ENCODE measurements around the gene YIPF3.

Gene YIPF3

DNA sequence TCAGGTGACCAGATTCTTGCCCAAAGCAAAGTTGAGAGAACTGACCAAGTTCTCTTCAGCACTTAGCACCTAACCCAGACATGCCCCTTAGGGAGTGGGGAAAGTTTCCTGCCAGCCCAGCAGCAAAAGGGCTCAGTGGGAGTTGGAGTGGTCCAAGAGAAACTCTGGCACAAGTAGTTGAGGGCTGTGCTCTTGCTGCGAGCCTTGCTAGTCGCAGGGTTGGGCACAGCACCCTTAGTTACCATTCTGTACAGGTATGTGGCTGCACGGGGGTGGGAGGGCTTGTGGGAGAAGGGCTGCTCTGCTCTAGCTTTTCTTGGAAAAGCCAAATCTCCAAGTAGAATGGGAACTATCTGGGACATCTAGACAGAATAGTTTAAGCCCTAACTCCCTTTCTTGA, 6.6 kb upstream of the YIPF3 start:
- Histone ChIP-seq H3K4me1 (ENCODE audit: insufficient read depth, low read length) (peaks cover 5% of the 10 kb centered on the region), H3K9ac (ENCODE audit: low read length) (no peak overlapping the region), H3K4me3 (ENCODE audit: low read depth in 1 of 2, low read length in 2 of 2) (no peak overlapping the region), H3K27ac (ENCODE audit: low read depth, low read length) (no peak overlapping the region), H3K36me3 (ENCODE audit: insufficient read depth, low read length) (peaks cover 88% of the 10 kb centered on the region), H3K27me3 (ENCODE audit: control insufficient read depth in 1 of 2, insufficient read depth in 2 of 2, low read length in 2 of 2) (no peaks in the 10 kb centered on the region), H3K9me3 (ENCODE audit: low read length) (no peaks in the 10 kb centered on the region)

GRCh38 chr6:43522547-43523261, 6.0 kb upstream of the YIPF3 start:
- H3K27me3 ChIP-seq (ENCODE audit: control insufficient read depth in 1 of 2, insufficient read depth in 2 of 2, low read length in 2 of 2): no peaks in the 10 kb centered on the region
- no peak overlapping the region for H3K27ac ChIP-seq (ENCODE audit: low read depth, low read length)
- no peak overlapping the region for H3K4me3 ChIP-seq (ENCODE audit: low read depth in 1 of 2, low read length in 2 of 2)
- H3K4me1 ChIP-seq (ENCODE audit: insufficient read depth, low read length): peaks cover 11% of the 10 kb centered on the region
- no peak overlapping the region for H3K9ac ChIP-seq (ENCODE audit: low read length)
- no peaks in the 10 kb centered on the region for H3K9me3 ChIP-seq (ENCODE audit: low read length)
- peaks cover 82% of the 10 kb centered on the region for H3K36me3 ChIP-seq (ENCODE audit: insufficient read depth, low read length)

GRCh38 chr6:43521836-43522235, 5.1 kb upstream of the YIPF3 start:
- Histone ChIP-seq H3K4me3 (ENCODE audit: low read depth in 1 of 2, low read length in 2 of 2) (no peak overlapping the region), H3K4me1 (ENCODE audit: insufficient read depth, low read length) (peaks cover 14% of the 10 kb centered on the region), H3K27ac (ENCODE audit: low read depth, low read length) (no peak overlapping the region), H3K9me3 (ENCODE audit: low read length) (no peaks in the 10 kb centered on the region), H3K27me3 (ENCODE audit: control insufficient read depth in 1 of 2, insufficient read depth in 2 of 2, low read length in 2 of 2) (no peaks in the 10 kb centered on the region), H3K9ac (ENCODE audit: low read length) (no peak overlapping the region), H3K36me3 (ENCODE audit: insufficient read depth, low read length) (peaks cover 75% of the 10 kb centered on the region)

DNA sequence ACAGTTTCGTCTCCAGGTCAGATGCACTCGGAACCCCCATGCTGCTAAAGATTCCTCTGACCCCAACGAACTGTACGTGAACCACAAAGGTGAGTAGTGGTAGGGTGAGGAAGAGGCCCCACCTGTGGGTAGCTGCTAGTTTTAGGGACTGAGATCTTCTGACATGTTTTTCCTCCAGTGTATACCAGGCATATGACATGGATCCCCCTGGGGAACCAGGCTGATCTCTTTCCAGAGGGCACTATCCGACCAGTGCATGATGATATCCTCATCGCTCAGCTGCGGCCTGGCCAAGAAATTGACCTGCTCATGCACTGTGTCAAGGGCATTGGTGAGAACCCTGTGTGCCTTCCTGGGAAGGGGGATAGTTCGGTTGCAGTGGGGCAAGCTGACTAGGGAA, 3.4 kb upstream of the YIPF3 start:
- peaks cover 64% of the 10 kb centered on the region for H3K36me3 ChIP-seq (ENCODE audit: insufficient read depth, low read length)
- H3K9ac ChIP-seq (ENCODE audit: low read length): no peak overlapping the region
- no peak overlapping the region for H3K27ac ChIP-seq (ENCODE audit: low read depth, low read length)
- H3K27me3 ChIP-seq (ENCODE audit: control insufficient read depth in 1 of 2, insufficient read depth in 2 of 2, low read length in 2 of 2): no peaks in the 10 kb centered on the region
- H3K4me3 ChIP-seq (ENCODE audit: low read depth in 1 of 2, low read length in 2 of 2): no peak overlapping the region
- no peaks in the 10 kb centered on the region for H3K9me3 ChIP-seq (ENCODE audit: low read length)
- peaks cover 27% of the 10 kb centered on the region for H3K4me1 ChIP-seq (ENCODE audit: insufficient read depth, low read length)

GRCh38 chr6:43517505-43518357, 1.0 kb upstream of the YIPF3 start:
- peak overlapping the region; percentile 78 for H3K27ac ChIP-seq (ENCODE audit: low read depth, low read length)
- H3K9ac ChIP-seq (ENCODE audit: low read length): peak overlapping the region; percentile 98
- H3K4me3 ChIP-seq (ENCODE audit: low read depth in 1 of 2, low read length in 2 of 2): peak overlapping the region; percentile 77 to 98
- H3K27me3 ChIP-seq (ENCODE audit: control insufficient read depth in 1 of 2, insufficient read depth in 2 of 2, low read length in 2 of 2): no peaks in the 10 kb centered on the region
- peaks cover 63% of the 10 kb centered on the region for H3K36me3 ChIP-seq (ENCODE audit: insufficient read depth, low read length)
- no peaks in the 10 kb centered on the region for H3K9me3 ChIP-seq (ENCODE audit: low read length)
- H3K4me1 ChIP-seq (ENCODE audit: insufficient read depth, low read length): peaks cover 33% of the 10 kb centered on the region

- Histone ChIP-seq H3K4me1 (ENCODE audit: insufficient read depth, low read length) (peaks cover 33% of the 10 kb centered on the region), H3K27ac (ENCODE audit: low read depth, low read length) (peak overlapping the region; percentile 95), H3K36me3 (ENCODE audit: insufficient read depth, low read length) (peaks cover 63% of the 10 kb centered on the region), H3K9ac (ENCODE audit: low read length) (peak overlapping the region; percentile 98), H3K4me3 (ENCODE audit: low read depth in 1 of 2, low read length in 2 of 2) (peak overlapping the region; percentile 97 to 98), H3K27me3 (ENCODE audit: control insufficient read depth in 1 of 2, insufficient read depth in 2 of 2, low read length in 2 of 2) (no peaks in the 10 kb centered on the region), H3K9me3 (ENCODE audit: low read length) (no peaks in the 10 kb centered on the region)
These were observed 394 bp downstream of the YIPF3 start for GRCh38 chr6:43516367-43516696.

DNA sequence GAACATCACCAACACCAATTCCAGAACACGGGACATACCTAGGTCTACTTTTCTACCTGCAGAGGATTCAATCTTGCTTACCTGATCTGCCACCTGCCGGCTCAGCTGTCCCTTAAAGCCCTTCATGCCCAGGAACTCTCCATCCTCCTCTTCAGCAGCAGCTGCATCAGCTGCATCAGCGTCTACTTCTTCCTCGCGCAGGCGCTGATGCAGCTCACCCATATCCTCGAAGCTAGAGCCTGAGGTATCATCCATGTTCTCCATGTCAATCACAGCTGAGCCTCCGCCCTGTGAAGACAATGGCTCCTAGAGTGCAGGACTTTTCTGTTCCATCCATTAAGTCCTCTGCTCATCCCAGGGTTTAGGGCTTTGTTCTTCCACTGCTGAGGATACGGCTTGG, 918 bp downstream of the YIPF3 start:
- H3K36me3 ChIP-seq (ENCODE audit: insufficient read depth, low read length): peaks cover 58% of the 10 kb centered on the region
- H3K9me3 ChIP-seq (ENCODE audit: low read length): no peaks in the 10 kb centered on the region
- peak overlapping the region; percentile 98 for H3K9ac ChIP-seq (ENCODE audit: low read length)
- peak overlapping the region; percentile 95 for H3K27ac ChIP-seq (ENCODE audit: low read depth, low read length)
- H3K4me1 ChIP-seq (ENCODE audit: insufficient read depth, low read length): peaks cover 34% of the 10 kb centered on the region
- H3K4me3 ChIP-seq (ENCODE audit: low read depth in 1 of 2, low read length in 2 of 2): peak overlapping the region; percentile 97 to 98
- H3K27me3 ChIP-seq (ENCODE audit: control insufficient read depth in 1 of 2, insufficient read depth in 2 of 2, low read length in 2 of 2): no peaks in the 10 kb centered on the region

DNA sequence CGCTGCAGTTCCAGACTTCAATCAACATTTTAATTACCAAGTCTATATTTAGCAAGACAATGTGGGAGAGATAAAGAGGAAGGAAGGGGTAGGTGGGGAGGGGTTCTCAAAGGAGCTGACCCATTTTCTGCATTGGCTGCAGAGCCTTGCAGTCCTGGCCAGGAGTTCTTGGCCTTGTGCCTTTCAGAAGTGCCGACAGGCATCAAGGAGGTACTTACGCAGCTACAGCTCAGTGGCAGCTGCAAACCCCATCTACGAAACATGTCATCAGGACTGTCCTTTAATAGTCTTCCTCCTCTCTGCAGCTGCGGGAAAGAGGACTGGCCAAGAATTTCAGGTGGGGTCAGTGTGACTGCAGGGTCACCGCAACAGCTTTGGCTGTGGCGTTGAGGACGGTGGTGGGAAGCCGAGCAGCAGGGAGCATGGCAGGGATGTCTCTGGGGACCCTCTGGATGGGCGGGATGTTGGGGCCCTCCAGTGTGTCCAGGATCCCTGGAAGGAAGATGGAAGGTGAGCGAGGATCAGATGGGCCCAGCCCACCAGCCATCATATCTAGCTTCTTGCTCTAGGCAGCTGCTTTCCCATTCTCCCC, 4.8 kb downstream of the YIPF3 start:
- peaks cover 0 to 13% of the 10 kb centered on the region in 2 donors for H3K27me3 ChIP-seq (ENCODE audit: control insufficient read depth in 1 of 2, insufficient read depth in 2 of 2, low read length in 2 of 2)
- H3K4me1 ChIP-seq (ENCODE audit: insufficient read depth, low read length): peaks cover 32% of the 10 kb centered on the region
- H3K36me3 ChIP-seq (ENCODE audit: insufficient read depth, low read length): peaks cover 41% of the 10 kb centered on the region
- H3K27ac ChIP-seq (ENCODE audit: low read depth, low read length): no peak overlapping the region
- H3K4me3 ChIP-seq (ENCODE audit: low read depth in 1 of 2, low read length in 2 of 2): no peak overlapping the region
- no peak overlapping the region for H3K9ac ChIP-seq (ENCODE audit: low read length)
- no peaks in the 10 kb centered on the region for H3K9me3 ChIP-seq (ENCODE audit: low read length)

DNA sequence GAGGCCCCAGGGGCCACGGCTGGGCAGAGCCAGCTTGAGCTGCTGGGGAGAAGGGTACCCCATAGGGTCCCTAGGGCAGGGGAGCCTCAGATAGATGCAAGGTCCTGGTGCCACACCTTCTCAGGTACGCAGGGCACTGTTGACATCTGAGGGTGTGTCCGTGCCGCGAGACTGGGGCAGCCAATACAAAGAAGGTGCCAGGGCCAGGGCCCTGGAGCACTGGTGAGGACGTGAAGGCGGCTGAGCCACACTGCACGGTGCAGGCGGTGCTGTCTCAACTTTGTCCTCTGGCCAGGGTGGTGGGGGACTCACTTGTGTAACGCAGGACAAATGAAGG, 5.9 kb downstream of the YIPF3 start:
- no peaks in the 10 kb centered on the region for H3K9me3 ChIP-seq (ENCODE audit: low read length)
- peaks cover 44% of the 10 kb centered on the region for H3K36me3 ChIP-seq (ENCODE audit: insufficient read depth, low read length)
- H3K27me3 ChIP-seq (ENCODE audit: control insufficient read depth in 1 of 2, insufficient read depth in 2 of 2, low read length in 2 of 2): peaks cover 0 to 13% of the 10 kb centered on the region in 2 donors
- peaks cover 32% of the 10 kb centered on the region for H3K4me1 ChIP-seq (ENCODE audit: insufficient read depth, low read length)
- no peak overlapping the region for H3K27ac ChIP-seq (ENCODE audit: low read depth, low read length)
- no peak overlapping the region for H3K9ac ChIP-seq (ENCODE audit: low read length)
- H3K4me3 ChIP-seq (ENCODE audit: low read depth in 1 of 2, low read length in 2 of 2): peak overlapping the region in 1 of 2 donors; percentile 66

DNA sequence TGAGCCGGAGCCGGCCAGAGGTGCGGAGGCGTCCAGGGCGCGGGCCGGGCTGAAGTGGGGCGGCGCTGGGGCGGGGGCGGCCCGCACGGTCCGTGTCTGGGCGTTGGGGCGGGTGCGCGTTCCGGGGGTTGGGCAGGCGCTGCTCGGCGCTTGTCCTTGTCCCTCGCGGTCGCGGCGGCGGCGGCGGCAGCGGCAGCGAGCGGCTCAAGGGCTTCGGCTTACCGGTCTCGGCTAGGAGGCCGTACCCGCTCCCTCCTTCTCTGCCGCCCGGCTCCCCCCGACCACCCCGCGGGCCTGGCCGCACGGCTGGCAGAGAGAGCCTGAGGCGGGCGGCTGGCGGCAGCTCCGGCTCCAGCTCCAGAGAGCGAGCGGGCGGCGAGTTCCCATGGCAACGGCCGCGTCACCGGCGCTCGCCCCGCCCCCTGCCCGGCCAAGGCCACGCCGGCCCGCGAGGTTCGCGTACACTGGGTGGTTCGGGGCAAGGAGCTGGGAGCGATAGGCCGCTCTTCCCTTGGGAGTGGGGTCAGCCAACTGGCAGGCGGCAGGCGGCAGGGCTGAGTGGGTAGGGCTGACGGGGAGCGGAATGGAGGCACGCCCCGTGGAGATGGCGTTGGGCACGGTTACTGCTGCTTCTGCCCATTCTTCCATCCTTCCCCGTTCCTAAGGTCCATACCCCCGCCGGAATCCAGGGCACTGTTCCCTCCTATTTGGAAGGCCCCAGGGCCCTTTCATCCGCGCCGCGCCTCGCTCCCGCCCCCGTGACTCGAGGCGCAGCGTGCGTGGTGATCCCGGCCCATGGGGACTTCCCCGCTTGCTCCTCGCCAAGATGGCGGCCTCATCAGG, 6.5 kb downstream of the YIPF3 start, which contains the start of gene LRRC73:
Gene LRRC73, minus strand, starts transcription at position 363 of the 843 bp plus-strand sequence. CDS start 561 bp downstream, outside the sequence.
- Histone ChIP-seq H3K36me3 (ENCODE audit: insufficient read depth, low read length) (peaks cover 44% of the 10 kb centered on the region), H3K9ac (ENCODE audit: low read length) (no peak within 1 kb of the TSS), H3K27ac (ENCODE audit: low read depth, low read length) (peak within 1 kb of the TSS; percentile 52), H3K27me3 (ENCODE audit: control insufficient read depth in 1 of 2, insufficient read depth in 2 of 2, low read length in 2 of 2) (peaks cover 0 to 13% of the 10 kb centered on the region in 2 donors), H3K9me3 (ENCODE audit: low read length) (no peaks in the 10 kb centered on the region), H3K4me3 (ENCODE audit: low read depth in 1 of 2, low read length in 2 of 2) (peak within 1 kb of the TSS; percentile 66 to 74), H3K4me1 (ENCODE audit: insufficient read depth, low read length) (peaks cover 27% of the 10 kb centered on the region)

Data from muscle layer of colon (tissue), 2 donors.